AG04450 (cell line): ENCODE data around the gene IMP3. TPM values are rescaled to one million over a fixed set of nuclear protein-coding genes. Genes with fewer than 3 reads are reported as not detected.

Experiments used
- CTCF ChIA-PET: fragments of 300-600, 350-600 bp; formaldehyde crosslinking; extraction: SDS; loops from one replicate; lab custom pipeline; 2022; ENCODE audit warnings: antibody characterized with exemption, inconsistent platforms; lab: Charles Lee
- POLR2A ChIA-PET: fragments of 350-600 bp; formaldehyde crosslinking; extraction: SDS; loops from one replicate; lab custom pipeline; 2021; ENCODE audit warnings: antibody characterized with exemption, inconsistent platforms; lab: Yijun Ruan, JAX
- DNase-seq: peaks from one replicate; pipeline ENCODE4 v3.0.0-alpha.2; 2011; ENCODE audit warnings: low read depth, low spot score
- H3K27ac ChIP-seq: one replicate; pipeline ENCODE4 v1.5.1; 2012; ENCODE audit warnings: low read depth, low read length, control low read depth
- H3K27me3 ChIP-seq: one replicate; pipeline ENCODE4 v1.6.0; 2012; ENCODE audit warnings: low read length; ENCODE audit not compliant: control insufficient read depth, insufficient read depth
- H3K4me3 ChIP-seq: 2 replicates; pipeline ENCODE4 v1.5.1; 2011; ENCODE audit warnings: mild to moderate bottlenecking, low read depth, low read length, control low read depth
- H3K9me3 ChIP-seq: 2 replicates; pipeline ENCODE4 v1.5.1; 2012; ENCODE audit warnings: low read length; ENCODE audit not compliant: control insufficient read depth, insufficient read depth
- polyA plus RNA-seq: library from polyadenylated mRNA; depleted of rRNA; stranded (reverse); fragments of >200 nt; gene quantifications from 2 replicates; pipeline ENCODE4 v1.2.3, GENCODE V29; 2011
- TF ChIP-seq, protein P1 (sequence below): IDR thresholded peaks from 2 replicates; pipeline ENCODE4 v1.5.1; 2011; ENCODE audit warnings: low read depth, low read length, control low read depth, inconsistent platforms

IMP3 gene
- polyA plus RNA-seq, 1 experiment = 42.3 TPM

- H3K9me3 ChIP-seq = no peaks in the 10 kb centered on the region; the same call in 1 of the 2 replicates
- H3K4me3 ChIP-seq = peak within 1 kb of the TSS; percentile 88
- ChIA-PET POLR2A (interaction anchor here (0.6 to 1.5 kb wide), 11 partner anchors 10 to 325 kb away, joined by 3 to 14 read pairs (median 4); partner anchors contain the start of genes IMP3, PTPN9 and SNX33), CTCF (interaction anchor here (0.9 to 1.2 kb wide), 2 partner anchors 11 to 22 kb away, joined by 3 to 4 read pairs; partner anchors contain the start of gene SNX33)
- no peaks in the 10 kb centered on the region for H3K27me3 ChIP-seq
- TF ChIP-seq, protein P1, sequence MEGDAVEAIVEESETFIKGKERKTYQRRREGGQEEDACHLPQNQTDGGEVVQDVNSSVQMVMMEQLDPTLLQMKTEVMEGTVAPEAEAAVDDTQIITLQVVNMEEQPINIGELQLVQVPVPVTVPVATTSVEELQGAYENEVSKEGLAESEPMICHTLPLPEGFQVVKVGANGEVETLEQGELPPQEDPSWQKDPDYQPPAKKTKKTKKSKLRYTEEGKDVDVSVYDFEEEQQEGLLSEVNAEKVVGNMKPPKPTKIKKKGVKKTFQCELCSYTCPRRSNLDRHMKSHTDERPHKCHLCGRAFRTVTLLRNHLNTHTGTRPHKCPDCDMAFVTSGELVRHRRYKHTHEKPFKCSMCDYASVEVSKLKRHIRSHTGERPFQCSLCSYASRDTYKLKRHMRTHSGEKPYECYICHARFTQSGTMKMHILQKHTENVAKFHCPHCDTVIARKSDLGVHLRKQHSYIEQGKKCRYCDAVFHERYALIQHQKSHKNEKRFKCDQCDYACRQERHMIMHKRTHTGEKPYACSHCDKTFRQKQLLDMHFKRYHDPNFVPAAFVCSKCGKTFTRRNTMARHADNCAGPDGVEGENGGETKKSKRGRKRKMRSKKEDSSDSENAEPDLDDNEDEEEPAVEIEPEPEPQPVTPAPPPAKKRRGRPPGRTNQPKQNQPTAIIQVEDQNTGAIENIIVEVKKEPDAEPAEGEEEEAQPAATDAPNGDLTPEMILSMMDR = no peak
- no peak for DNase-seq
- peak within 1 kb of the TSS; percentile 97 for H3K27ac ChIP-seq
Measured at GRCh38 chr15:75625542-75626347, 14.3 kb downstream of the IMP3 start, which contains the start of gene SNUPN. Gene SNUPN, minus strand, starts transcription at chr15:75625725. Its CDS starts 4,674 bp downstream, at chr15:75621051.

DNA sequence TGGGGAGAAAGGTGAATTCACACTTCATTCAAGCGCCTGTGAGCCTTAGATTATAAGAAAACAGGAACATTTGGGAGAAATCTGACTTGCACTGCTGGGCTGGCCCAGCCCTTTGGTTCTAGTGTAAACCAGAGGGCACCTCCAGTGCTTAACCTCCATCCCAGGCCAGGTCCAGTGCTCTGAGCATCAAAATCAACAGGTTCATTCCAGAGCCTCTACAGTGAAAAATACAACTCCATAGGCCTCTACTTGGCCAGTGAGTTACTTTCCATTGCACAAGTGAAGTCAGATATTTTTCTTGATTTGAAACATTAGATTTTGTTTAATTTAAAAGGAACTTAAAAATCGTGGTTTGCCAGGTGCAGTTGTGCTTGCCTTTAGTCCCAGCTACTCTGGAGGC, 17.5 kb downstream of the IMP3 start:
- Histone ChIP-seq H3K4me3 (no peak overlapping the region), H3K27me3 (no peaks in the 10 kb centered on the region), H3K27ac (no peak overlapping the region), H3K9me3 (no peaks in the 10 kb centered on the region; the same call in 1 of the 2 replicates)
- POLR2A ChIA-PET = no interaction called here
- CTCF ChIA-PET = interaction anchor here (1.2 kb wide), 1 partner anchor 16 kb away, joined by 3 read pairs; no protein-coding TSS in a partner anchor
- no peak for DNase-seq
- TF ChIP-seq, protein P1 = no peak

DNA sequence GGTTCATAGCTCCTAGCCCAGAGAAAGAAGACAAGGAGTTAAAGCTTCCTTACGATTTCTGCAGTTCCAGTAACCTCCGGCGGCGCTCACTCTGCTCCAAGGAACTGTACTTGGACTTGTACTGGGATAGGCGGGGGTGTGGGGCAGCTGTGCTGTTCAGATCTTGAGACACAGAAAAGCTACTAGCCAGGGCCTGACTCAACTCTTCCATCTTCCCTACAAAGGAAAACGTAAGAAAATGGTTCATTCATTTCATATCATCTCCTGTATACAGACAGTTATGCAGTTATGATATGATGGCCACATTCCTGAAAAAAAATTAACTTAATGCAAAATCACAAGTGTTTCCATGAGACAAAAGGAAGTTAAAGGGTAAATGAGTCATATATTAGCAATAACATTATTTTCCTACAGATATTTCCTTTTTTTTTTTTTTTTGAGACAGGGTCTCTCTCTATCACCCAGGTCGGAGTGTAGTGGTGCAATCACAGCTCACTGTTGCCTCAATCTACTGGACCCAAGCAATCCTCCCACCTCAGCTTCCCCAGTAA, 19.1 kb downstream of the IMP3 start:
- POLR2A ChIA-PET = interaction anchor here (0.8 to 2.6 kb wide), 9 partner anchors 17 to 169 kb away, joined by 3 to 18 read pairs (median 4); partner anchors contain the start of genes IMP3, SIN3A and SNX33
- DNase-seq = peak; percentile 64
- CTCF ChIA-PET = interaction anchor here (0.8 to 2.0 kb wide), 8 partner anchors 17 to 181 kb away, joined by 3 to 12 read pairs (median 4); partner anchors contain the start of gene SNX33

GRCh38 chr15:75620058-75620820, 19.8 kb downstream of the IMP3 start:
- H3K27ac ChIP-seq = peak overlapping the region; percentile 92
- no peaks in the 10 kb centered on the region for H3K27me3 ChIP-seq
- TF ChIP-seq, protein P1 = no peak
- ChIA-PET POLR2A (interaction anchor here (0.8 to 2.6 kb wide), 9 partner anchors 18 to 168 kb away, joined by 3 to 18 read pairs (median 4); partner anchors contain the start of genes IMP3, SIN3A and SNX33), CTCF (interaction anchor here (0.8 to 2.0 kb wide), 9 partner anchors 18 to 252 kb away, joined by 3 to 12 read pairs (median 4); partner anchors contain the start of genes MAN2C1 and SNX33)
- no peaks in the 10 kb centered on the region; the same call in 1 of the 2 replicates for H3K9me3 ChIP-seq
- no peak for DNase-seq
- peak overlapping the region; percentile 30 for H3K4me3 ChIP-seq

More for the DNA sequence above, 19.1 kb downstream of the IMP3 start:
- peak overlapping the region; percentile 30 for H3K4me3 ChIP-seq
- peak overlapping the region; percentile 92 for H3K27ac ChIP-seq
- H3K27me3 ChIP-seq = no peaks in the 10 kb centered on the region
- TF ChIP-seq, protein P1 = peak; percentile 44
- H3K9me3 ChIP-seq = no peaks in the 10 kb centered on the region; the same call in 1 of the 2 replicates
